NCI-H2107 treated with DMSO at 0.1 percent for 48 hours (cell line): ENCODE measurements around the gene ZNF780B.
A peak's percentile ranks its signal among the peaks of the same experiment; 100 is the strongest.

Experiments
- DNase-seq: peaks from one replicate; lab custom pipeline; 2025; ENCODE audit not compliant: unreplicated experiment; lab: John Stamatoyannopoulos, UW

The ZNF780B gene

GRCh38 chr19:40055832-40056504 is at the start of gene ZNF780B:
Gene ZNF780B (minus strand): TSS chr19:40056231. CDS start chr19:40050332, 5,899 bp downstream.
- peak; percentile 48 for DNase-seq

DNA sequence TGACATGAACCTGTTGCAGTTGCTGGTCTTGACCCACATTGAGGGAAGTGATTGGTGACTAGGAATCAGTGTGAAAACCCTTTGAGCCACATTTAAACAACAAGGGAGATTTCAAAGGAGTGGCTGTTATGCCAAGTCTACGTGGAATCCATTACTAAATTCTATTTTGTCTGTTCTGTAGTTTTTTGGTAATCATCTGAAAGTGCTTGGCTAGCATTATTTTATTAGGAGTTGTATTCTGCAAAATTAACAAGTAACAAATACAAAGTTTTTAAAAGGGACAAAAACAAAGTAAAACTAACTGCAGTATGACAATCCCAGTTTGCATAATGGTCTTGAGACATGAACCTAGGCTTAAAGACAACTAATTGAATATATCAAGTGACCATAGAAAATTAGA is 48.7 kb upstream of the ZNF780B start:
- DNase-seq = no peak

DNA sequence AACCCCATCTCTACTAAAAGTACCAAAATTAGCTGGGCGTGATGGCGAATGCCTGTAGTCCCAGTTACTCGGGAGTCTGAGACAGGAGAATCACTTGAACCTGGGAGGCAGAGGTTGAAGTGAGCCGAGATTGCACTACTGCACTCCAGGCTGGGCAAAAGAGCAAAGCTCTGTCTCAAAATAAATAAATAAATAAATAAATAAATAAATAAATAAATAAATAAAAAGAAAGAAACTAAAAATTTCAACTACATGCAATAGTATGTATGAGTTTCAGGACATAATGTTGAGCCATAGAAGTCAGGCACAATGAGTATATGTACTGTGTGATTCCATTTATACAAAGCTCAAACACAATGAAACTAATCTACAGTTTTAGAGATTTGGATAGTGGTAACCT is 47.6 kb upstream of the ZNF780B start:
- DNase-seq = no peak

GRCh38 chr19:40101813-40102212 is 45.8 kb upstream of the ZNF780B start:
- DNase-seq = no peak

DNA sequence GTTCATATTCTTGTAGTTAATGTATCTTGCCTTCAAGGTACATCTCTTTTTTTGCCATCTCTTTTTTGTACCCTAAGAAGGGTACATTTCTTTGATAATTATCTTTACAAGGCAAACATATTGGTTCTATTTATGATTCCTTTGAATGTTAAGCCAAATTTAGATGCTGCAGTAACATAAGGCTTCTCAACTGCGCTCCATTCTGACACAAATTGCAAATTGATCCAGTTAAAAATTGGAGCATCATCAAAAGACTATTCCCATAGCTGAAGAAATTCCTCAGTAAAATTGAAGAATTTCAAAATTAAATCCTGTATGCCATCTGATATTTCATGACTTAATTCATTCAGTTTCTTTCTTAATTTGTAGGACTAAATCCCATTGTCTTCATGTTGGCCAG is 37.4 kb upstream of the ZNF780B start:
- DNase-seq = no peak

- no peak for DNase-seq
Measured at GRCh38 chr19:40091205-40092129, 35.4 kb upstream of the ZNF780B start.

GRCh38 chr19:40090241-40091204 is 34.5 kb upstream of the ZNF780B start, which contains the start of gene ZNF780A:
Gene ZNF780A (minus strand): TSS chr19:40090943. CDS start chr19:40084753, 6,190 bp downstream.
- DNase-seq = peak; percentile 16

- no peak for DNase-seq
Measured at GRCh38 chr19:40089462-40089861, 33.4 kb upstream of the ZNF780B start.

- DNase-seq = no peak
Measured at GRCh38 chr19:40088299-40089047, 32.4 kb upstream of the ZNF780B start.

GRCh38 chr19:40084948-40085347 is 28.9 kb upstream of the ZNF780B start:
- DNase-seq = no peak

- no peak for DNase-seq
Measured at GRCh38 chr19:40081411-40081810, 25.4 kb upstream of the ZNF780B start.

DNA sequence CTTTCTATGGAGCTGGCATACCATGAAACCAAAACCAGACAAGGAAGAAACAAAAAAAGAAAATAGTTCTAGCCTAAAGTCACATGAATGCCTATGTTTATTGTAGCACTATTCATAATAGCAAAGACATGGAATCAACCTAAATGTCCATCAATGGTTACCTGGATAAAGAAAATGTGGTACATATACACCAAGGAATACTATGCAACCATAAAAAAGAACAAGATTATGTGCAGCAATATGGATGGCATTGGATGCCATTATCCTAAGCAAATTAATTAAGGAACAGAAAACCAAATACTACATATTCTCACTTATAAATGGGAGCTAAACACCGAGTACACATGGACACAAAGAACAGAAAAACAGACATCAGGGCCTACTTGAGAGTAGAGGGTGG is 24.3 kb upstream of the ZNF780B start:
- no peak for DNase-seq

DNA sequence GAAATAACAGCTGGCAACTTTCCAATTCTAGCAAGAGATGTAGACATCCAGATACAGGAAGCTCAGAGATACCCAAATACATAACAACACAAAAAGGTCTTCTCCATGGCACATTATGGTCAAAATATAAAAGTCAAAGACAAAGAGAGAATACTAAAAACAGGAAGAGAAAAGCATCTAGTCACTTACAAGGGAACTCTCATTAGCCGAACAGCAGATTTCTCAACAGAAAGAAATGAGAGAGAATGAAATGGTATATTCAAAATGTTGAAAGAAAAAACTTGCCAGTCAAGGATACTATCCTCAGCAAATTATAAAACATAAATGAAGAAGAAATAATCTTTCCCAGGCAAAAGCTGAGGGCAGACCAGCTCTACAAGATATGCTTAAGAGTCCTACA is 22.3 kb upstream of the ZNF780B start:
- no peak for DNase-seq

GRCh38 chr19:40070058-40070457 is 14.0 kb upstream of the ZNF780B start:
- no peak for DNase-seq

DNA sequence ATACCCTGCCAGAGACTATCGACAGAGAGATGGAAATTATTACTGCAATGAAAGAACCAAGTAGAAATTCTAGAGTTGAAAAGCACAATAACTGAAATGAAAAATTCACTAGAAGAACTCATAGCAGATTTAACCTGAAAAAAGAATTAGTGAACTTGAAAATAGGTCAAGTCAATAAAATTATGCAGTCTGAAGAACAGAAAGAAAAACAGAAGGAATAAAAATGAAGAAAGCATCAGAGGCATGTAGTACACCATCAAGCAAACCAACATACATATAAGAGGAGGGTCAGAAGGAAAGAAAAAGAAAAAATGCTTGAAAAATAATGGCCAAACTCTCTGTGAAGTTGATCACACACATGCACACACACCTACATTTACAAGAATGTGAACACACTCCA is 3.6 kb upstream of the ZNF780B start:
- no peak for DNase-seq

GRCh38 chr19:40057166-40057565 is 1.1 kb upstream of the ZNF780B start:
- no peak for DNase-seq

GRCh38 chr19:40056505-40056904 is 474 bp upstream of the ZNF780B start:
- DNase-seq = no peak

GRCh38 chr19:40055049-40055448 is 982 bp downstream of the ZNF780B start:
- DNase-seq = no peak

DNA sequence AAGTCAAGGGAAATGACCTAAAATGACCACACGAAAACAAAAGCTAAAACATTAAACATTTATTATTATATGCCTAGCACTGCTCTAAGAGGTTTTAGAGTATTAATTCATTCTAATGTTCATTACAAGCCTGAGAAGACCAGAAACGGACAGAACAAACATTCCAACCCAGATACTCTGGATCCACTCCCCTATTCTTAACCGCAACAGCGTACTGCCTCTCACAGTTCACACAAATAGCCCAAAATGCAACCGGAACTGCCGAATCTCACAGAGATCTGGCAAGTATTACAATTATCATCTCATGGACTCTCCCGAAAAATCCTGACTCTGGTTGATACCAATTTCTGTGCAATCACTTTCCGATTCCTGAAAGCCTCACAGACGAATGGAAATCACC is 1.4 kb downstream of the ZNF780B start:
- no peak for DNase-seq

GRCh38 chr19:40053491-40053890 is 2.5 kb downstream of the ZNF780B start:
- no peak for DNase-seq
